Glutamatergic neuron (in vitro differentiated cells): ENCODE results near the gene CSTF2T. TPM values are rescaled to one million over a fixed set of nuclear protein-coding genes. Genes with fewer than 3 reads are reported as not detected.

ENCODE experiments used
- DNase-seq: peaks from one replicate; pipeline ENCODE4 v3.0.0; 2022
- H3K27ac Mint-ChIP-seq: one replicate; pipeline ENCODE4 v1.8.0; 2020; ENCODE audit warnings: mild to moderate bottlenecking, mixed read lengths, inconsistent platforms; ENCODE audit not compliant: unreplicated experiment
- H3K27me3 Mint-ChIP-seq: one replicate; pipeline ENCODE4 v1.8.0; 2020; ENCODE audit warnings: mild to moderate bottlenecking, moderate library complexity, mixed read lengths, inconsistent platforms; ENCODE audit not compliant: unreplicated experiment
- H3K36me3 Mint-ChIP-seq: one replicate; pipeline ENCODE4 v1.8.0; 2020; ENCODE audit warnings: mild to moderate bottlenecking, mixed read lengths, inconsistent platforms; ENCODE audit not compliant: unreplicated experiment
- H3K4me1 Mint-ChIP-seq: one replicate; pipeline ENCODE4 v1.8.0; 2020; ENCODE audit warnings: mild to moderate bottlenecking, low read depth, mixed read lengths, inconsistent platforms; ENCODE audit not compliant: unreplicated experiment
- H3K4me3 Mint-ChIP-seq: one replicate; pipeline ENCODE4 v1.8.0; 2020; ENCODE audit warnings: mild to moderate bottlenecking, mixed read lengths, inconsistent platforms; ENCODE audit not compliant: unreplicated experiment
- H3K9me3 Mint-ChIP-seq: one replicate; pipeline ENCODE4 v1.8.0; 2020; ENCODE audit warnings: mild to moderate bottlenecking, moderate library complexity, mixed read lengths, inconsistent platforms; ENCODE audit not compliant: unreplicated experiment
- total RNA-seq: library from RNA; stranded (reverse); fragmentation: NEBNext Ultra II Directional; extraction: Animal tissue kit (Norgen Biotek cat#: 25700); gene quantifications from one replicate; pipeline ENCODE4 v1.2.1, GENCODE V29; 2021; ENCODE audit not compliant: unreplicated experiment
- TF ChIP-seq, protein P1 (sequence below): fragments of 200-600 bp; sonication (generic); IDR thresholded peaks from one replicate; pipeline ENCODE4 v1.5.0; 2021; ENCODE audit not compliant: partially characterized antibody, unreplicated experiment

The CSTF2T gene
- total RNA-seq, 1 donor from 2014 or later, result 22.7 TPM

DNA sequence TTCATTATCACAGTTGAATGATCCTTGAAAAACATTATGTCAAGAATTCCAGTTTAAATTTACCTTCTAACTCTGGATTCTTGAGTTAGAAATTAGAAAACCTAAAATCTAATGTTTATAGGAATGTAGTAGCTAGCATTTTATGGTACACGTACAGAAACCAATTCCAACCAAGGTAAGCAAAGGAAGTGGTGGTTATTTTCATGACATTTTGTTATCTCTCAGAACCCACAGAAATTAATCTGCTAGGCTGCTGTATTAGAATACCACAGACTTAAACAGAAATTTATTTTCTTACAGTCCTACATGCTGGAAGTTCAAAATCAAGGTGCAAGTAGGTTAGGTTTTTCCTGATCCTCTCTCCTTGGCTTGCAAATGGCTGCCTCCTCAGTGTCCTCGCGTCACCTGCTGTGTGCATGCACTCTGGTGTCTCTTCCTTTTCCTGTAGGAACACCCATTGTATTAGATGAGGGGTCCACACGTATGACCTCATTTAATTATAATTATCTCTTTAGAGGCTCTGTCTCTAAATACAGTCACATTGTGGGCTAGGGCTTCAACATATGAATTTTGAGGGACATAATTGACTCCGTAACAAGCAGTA lies 8.5 kb upstream of the CSTF2T start:
- Mint-ChIP-seq H3K4me1 (peaks cover 3% of the 10 kb centered on the region), H3K36me3 (no peaks in the 10 kb centered on the region), H3K27ac (no peak overlapping the region), H3K4me3 (no peak overlapping the region), H3K9me3 (no peaks in the 10 kb centered on the region), H3K27me3 (peaks cover 2% of the 10 kb centered on the region)
- TF ChIP-seq, protein P1, sequence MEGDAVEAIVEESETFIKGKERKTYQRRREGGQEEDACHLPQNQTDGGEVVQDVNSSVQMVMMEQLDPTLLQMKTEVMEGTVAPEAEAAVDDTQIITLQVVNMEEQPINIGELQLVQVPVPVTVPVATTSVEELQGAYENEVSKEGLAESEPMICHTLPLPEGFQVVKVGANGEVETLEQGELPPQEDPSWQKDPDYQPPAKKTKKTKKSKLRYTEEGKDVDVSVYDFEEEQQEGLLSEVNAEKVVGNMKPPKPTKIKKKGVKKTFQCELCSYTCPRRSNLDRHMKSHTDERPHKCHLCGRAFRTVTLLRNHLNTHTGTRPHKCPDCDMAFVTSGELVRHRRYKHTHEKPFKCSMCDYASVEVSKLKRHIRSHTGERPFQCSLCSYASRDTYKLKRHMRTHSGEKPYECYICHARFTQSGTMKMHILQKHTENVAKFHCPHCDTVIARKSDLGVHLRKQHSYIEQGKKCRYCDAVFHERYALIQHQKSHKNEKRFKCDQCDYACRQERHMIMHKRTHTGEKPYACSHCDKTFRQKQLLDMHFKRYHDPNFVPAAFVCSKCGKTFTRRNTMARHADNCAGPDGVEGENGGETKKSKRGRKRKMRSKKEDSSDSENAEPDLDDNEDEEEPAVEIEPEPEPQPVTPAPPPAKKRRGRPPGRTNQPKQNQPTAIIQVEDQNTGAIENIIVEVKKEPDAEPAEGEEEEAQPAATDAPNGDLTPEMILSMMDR, result no peak
- DNase-seq, result no peak

DNA sequence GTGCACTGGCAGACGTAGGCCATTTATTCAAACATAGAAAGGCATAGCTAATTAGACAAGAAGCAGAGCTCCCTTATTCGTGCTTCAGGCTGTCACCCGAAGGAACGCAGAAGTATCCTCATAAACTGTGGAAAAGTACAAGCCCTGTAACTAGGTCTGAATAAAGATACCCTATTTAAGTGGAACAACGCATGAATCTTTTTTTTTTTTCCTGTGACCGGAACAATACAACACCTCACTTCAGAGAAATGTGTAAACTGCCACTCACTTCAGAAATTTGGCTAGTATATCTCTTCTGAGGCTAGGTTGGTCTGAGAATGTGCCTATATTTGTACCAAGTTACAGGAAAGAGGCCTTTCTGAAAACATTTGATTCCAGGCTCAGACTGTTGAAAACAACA lies 8.0 kb upstream of the CSTF2T start:
- no peak overlapping the region for H3K4me3 Mint-ChIP-seq
- no peaks in the 10 kb centered on the region for H3K9me3 Mint-ChIP-seq
- peaks cover 2% of the 10 kb centered on the region for H3K27me3 Mint-ChIP-seq
- no peak for DNase-seq
- H3K27ac Mint-ChIP-seq, result no peak overlapping the region
- TF ChIP-seq, protein P1, result no peak
- H3K36me3 Mint-ChIP-seq, result no peaks in the 10 kb centered on the region
- H3K4me1 Mint-ChIP-seq, result peaks cover 3% of the 10 kb centered on the region

DNA sequence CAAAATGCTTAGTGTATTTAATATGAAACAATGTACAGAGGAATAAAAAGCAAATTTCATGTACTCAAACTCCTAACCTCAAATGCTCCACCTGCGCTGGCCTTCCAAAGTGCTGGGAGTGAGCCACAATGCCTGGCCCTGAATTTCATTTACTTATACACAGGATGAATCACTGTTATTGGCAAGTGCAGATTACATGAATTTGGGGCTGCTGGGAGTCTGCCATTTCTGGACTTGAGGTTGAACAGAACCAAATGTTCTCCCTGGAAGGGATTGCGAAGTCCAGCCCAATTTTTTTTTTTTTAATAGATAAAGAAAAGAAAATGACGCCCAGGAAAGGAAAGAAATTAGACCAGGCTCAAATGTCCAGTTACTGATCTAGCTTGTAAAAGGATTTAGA lies 6.8 kb upstream of the CSTF2T start:
- Mint-ChIP-seq H3K27me3 (peaks cover 2% of the 10 kb centered on the region), H3K9me3 (no peaks in the 10 kb centered on the region), H3K27ac (no peak overlapping the region), H3K36me3 (no peaks in the 10 kb centered on the region), H3K4me3 (no peak overlapping the region), H3K4me1 (peaks cover 3% of the 10 kb centered on the region)
- TF ChIP-seq, protein P1, result no peak
- no peak for DNase-seq

DNA sequence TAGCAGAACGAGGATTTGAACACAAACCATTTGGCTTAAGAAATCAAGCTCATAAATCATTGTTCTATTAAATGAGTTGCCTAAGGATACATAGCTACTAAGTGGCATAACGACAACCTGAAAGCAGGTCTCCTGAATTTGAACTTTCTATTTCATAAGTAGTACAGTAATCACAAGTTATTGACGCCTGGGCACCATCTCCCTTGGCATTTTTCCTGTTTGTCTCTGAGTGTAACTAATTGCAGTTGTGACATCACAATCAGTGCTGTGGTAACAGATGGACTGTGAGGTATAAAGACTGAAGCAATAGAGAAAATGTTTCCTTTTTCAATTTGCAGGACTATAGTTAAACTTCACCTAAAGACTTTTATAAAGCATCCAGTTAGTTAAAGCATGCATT lies 6.4 kb upstream of the CSTF2T start:
- Mint-ChIP-seq H3K9me3 (no peaks in the 10 kb centered on the region), H3K4me3 (no peak overlapping the region), H3K36me3 (no peaks in the 10 kb centered on the region), H3K27me3 (peaks cover 2% of the 10 kb centered on the region), H3K4me1 (peaks cover 3% of the 10 kb centered on the region), H3K27ac (no peak overlapping the region)
- TF ChIP-seq, protein P1, result no peak
- DNase-seq, result no peak

DNA sequence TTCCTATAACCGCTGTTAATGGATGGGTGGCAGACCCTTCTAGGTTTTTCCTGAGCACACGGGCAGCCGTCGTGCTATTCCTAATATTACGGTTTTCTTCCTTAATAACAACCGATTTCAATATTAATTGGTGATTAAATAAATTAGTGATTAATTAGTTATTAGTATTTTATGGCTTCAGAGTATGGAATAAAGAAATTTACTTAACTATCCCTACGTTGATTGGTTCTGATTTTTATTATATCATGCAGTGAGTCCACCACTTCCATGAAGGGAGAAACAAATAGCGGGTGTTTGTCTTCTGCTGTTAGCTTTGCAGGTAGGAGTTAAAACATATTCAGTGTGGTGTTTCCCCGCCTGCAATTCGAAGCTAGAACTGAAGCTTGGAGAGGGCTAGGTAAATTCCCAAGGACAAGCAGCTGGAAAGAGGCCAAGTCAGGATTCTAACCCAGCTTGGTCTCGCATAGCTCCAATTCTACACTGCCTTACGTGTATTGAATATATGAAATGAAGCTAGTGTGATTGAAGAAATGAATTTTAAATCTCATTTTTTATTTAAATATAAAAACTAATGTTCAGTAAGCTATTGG lies 928 bp upstream of the CSTF2T start:
- TF ChIP-seq, protein P1, result no peak
- H3K9me3 Mint-ChIP-seq, result peaks cover 13% of the 10 kb centered on the region
- peaks cover 30% of the 10 kb centered on the region for H3K4me1 Mint-ChIP-seq
- peak overlapping the region; percentile 100 for H3K27ac Mint-ChIP-seq
- no peak for DNase-seq
- H3K36me3 Mint-ChIP-seq, result no peaks in the 10 kb centered on the region
- H3K27me3 Mint-ChIP-seq, result peaks cover 5% of the 10 kb centered on the region
- peak overlapping the region; percentile 99 for H3K4me3 Mint-ChIP-seq
